Fibroblast of the aortic adventitia (primary cell): ENCODE results near the gene SACM1L. TPM values are rescaled to one million over a fixed set of nuclear protein-coding genes. Genes with fewer than 3 reads are reported as not detected.
"Not testable (repeated sequence)": the region's sequence is repeated elsewhere in the genome, so short reads cannot be mapped to it uniquely, and the experiment has no call there.

Source experiments
- DNase-seq: peaks from one replicate; pipeline ENCODE4 v3.0.0-alpha.2; 2010; ENCODE audit warnings: low read depth
- H3K4me3 ChIP-seq: 2 replicates; pipeline ENCODE4 v1.5.1; 2011; ENCODE audit warnings: low read depth, mild to moderate bottlenecking, control low read depth, low read length, moderate library complexity
- CTCF ChIP-seq: IDR thresholded peaks from 2 replicates; pipeline ENCODE4 v1.5.1; 2011; ENCODE audit warnings: mild to moderate bottlenecking, low read length, control low read depth, inconsistent platforms; ENCODE audit not compliant: insufficient read depth
- total RNA-seq: library from RNA; depleted of rRNA; stranded (reverse); fragments of >200 nt; gene quantifications from 2 replicates; pipeline ENCODE4 v1.2.3, GENCODE V29; 2012; ENCODE audit warnings: low replicate concordance

Gene SACM1L
- total RNA-seq, 1 donor = 30.7 TPM

- no peak for DNase-seq
- TF ChIP-seq CTCF = no peak
- H3K4me3 ChIP-seq = no peak overlapping the region
These were observed 58.9 kb downstream of the SACM1L start for GRCh38 chr3:45748068-45748467.

- DNase-seq, H3K4me3 ChIP-seq: not testable (repeated sequence)
These were observed 59.9 kb downstream of the SACM1L start for GRCh38 chr3:45749036-45749600.

- H3K4me3 ChIP-seq = no peak overlapping the region
- no peak for DNase-seq
- no peak for TF ChIP-seq CTCF
These were observed 60.7 kb downstream of the SACM1L start for GRCh38 chr3:45749880-45750279.

GRCh38 chr3:45751537-45752242, 62.5 kb downstream of the SACM1L start:
- DNase-seq = no peak
- TF ChIP-seq CTCF = no peak
- H3K4me3 ChIP-seq = no peak overlapping the region

- no peak for DNase-seq
- no peak for TF ChIP-seq CTCF
- H3K4me3 ChIP-seq = no peak overlapping the region
These were observed 63.9 kb downstream of the SACM1L start for GRCh38 chr3:45753095-45753494.

GRCh38 chr3:45754461-45754860, 65.3 kb downstream of the SACM1L start:
- TF ChIP-seq CTCF = no peak
- DNase-seq = no peak
- no peak overlapping the region for H3K4me3 ChIP-seq

GRCh38 chr3:45756055-45756454, 66.9 kb downstream of the SACM1L start:
- H3K4me3 ChIP-seq = no peak overlapping the region
- no peak for TF ChIP-seq CTCF
- DNase-seq = no peak

GRCh38 chr3:45757141-45757540, 67.9 kb downstream of the SACM1L start:
- DNase-seq, H3K4me3 ChIP-seq: not testable (repeated sequence)
